ENCODE data around the gene HAAO.

The HAAO gene

DNA sequence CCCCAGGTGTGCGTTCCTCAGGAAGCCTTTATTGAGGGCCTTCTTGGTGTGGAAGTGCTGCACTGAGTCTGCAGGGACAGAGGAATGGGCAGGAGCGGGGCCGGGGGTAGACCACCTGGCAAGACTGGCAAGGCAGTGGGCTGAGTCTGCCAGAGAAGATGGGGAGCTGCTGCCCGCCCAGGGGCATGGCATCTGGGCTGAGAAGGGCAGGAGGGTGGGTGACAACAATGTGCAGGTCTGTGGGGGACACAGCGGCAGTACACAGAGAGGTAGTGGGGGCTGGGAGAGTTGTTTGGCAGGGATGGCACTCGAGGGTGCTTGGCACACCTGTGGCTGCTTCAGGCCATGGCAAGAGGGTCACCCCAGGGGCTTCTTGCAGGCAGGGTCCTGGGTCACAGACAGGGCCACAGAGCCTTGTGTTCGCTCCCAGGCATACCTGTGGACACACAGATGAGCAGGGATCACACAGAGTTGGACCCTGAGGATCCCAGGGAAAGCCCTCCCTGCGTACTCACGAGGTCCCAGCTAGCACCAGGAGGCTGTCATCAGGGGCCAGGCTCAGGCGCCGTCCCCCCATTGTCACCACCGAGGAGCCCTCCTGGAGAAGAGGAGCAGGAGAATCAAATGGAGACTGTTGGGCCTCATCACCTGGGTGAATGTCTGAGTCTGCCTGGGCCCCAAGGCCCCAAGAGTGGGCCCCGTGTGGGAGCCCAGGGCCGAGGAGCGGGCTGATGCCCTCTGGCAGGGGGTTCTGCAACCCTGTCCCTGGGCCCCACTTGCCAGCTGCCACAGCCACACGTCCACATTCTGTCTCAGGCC is 25.1 kb downstream of the HAAO start:
- FAIRE-seq: no peak

DNA sequence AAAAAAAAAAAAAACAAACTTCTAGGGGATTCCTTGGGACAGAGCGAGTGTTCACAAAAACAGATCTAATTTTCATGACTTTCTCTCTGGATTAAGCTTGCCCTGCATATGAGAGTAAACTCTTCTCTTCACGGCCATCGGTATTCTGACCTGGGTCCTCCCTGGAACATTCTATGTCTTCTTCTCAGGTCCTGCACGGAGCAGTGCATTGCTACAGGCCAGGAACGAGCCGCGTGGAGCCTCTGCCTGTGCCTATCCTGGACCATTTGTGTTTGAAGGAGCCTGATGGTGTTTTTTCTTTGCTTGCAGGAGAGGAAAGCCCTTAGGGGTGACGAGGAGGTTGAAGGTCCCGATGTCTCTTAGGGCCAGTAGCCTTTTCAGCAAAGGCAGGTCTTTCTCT is 26.7 kb downstream of the HAAO start:
- FAIRE-seq: no peak

DNA sequence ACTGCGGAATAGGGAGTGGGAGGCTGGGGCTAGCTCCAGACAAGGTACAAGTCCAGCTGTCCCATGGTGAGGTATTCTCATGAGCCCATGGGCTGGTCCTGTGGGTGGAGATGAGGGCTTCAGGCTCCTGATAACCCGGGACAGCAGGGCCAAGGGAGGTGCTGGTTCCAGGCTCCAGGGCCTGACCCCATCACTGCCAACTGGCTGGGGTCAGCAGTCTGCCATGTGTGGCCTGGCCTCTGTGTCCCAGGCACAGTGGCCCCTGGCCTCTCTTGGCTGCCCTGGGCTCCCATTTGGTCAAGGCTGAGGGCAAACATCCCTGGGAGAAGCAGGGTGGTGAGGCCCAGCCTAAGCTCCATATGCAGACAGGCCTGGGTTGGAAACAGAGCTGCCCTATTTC is 27.5 kb downstream of the HAAO start:
- no peak for FAIRE-seq

DNA sequence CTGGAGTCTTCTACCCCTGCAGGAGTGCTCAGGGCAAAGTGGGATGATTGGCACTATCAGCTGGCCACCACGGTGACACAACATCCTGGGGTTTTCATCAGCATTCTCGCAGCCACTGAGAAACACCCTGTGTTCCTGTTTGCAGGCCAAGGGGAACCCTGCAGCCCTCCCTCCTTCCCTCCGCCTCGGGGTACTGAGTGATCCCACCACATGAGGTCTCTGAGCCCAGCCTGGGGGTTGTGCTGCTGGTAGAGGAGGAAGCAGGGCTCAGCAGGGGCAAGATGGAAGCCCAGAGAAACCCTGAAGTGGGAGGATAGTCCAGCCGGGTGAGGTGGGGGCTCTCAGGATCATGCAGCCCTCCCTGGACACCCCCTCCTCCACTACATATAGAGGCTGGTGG is 28.3 kb downstream of the HAAO start, which contains the start of gene OXER1:
Gene OXER1 (minus strand): TSS at position 40 of the 400 bp plus-strand sequence. CDS start 73 bp downstream, outside the sequence.
- no peak for FAIRE-seq

DNA sequence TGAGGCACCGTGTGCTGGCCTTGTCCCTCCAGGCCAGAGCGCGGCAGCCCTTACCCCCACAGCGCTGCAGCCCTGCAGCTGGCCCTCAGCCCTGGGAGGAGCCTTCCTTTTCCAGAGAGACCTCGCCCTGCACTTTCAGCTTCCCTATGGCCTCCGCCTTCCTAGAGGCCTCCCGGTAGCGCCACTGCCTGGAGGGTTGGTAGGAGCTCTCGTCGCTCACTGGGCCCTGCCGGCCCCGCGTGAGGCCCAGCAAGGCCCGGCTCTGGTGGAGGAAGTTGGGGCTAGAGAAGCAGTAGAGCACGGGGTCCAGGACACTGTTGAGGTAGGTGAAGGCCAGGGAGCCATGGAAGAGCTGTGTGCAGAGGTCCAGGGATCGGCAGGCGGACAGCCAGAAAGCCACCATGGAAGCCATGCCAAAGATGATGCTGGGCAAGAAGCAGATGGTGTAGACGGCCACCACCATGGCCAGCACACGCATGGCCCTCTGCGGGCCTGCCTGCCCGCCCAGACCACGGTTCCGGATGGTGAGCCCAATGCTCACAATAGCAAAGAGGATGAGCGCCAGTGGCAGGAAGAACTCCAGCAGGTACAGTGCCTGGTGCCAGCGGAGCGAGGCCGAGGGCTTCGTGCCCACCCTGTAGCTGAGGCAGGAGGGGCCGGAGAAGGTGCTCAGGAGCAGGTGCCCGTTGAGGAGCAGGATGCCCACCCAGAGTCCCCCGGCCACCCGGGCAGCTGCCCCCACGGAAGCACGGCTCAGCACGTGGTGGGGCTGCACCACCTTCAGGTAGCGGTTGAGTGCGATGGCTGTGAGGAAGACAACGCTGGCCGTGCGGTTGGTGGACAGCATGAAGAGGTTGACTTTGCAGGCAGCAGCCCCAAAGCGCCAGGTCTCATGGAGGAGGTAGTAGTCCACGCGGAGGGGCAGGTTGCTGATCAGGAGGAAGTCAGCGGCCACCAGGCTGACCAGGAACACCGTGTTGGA is 29.3 kb downstream of the HAAO start:
- no peak for FAIRE-seq

DNA sequence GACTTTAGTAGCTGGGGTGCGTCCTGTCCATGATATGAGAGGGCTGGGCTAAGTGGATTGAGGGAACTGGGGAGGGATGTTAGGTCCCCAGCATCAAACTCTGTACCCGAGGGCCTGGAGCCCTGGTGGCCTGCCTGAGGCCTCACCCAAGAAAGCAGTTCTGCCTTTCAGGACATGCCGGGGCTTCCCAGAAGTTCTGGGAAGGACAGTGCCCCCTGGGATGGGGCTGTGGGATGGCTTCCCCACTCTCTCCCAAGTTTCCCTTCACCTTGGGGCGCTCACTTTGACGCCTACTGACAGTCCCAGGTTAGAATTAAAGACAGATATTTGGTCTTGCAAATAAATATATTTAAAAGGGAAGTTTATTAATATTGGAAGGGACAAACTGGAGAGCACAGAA is 30.2 kb downstream of the HAAO start:
- no peak for FAIRE-seq

DNA sequence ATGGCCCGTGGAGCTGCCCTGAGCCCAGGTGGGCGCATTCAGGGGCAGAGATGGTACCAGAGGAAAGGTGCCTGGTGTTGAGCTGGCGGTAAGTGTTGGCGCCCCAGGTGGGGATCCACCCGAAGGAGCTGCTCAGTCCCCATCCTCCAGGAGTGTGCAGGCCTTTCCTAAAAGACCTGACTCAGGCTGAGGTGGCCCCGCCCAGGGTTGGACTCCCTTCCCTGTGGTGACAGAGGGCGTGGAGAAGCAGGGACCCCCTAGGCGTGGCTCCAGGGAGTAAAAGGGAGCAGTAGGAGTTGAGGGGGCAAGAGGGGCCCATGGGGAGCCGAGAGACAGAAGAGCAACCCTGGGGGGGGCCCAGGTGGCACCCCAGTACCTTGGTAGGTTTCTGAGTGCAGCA is 30.8 kb downstream of the HAAO start:
- no peak for FAIRE-seq

DNA sequence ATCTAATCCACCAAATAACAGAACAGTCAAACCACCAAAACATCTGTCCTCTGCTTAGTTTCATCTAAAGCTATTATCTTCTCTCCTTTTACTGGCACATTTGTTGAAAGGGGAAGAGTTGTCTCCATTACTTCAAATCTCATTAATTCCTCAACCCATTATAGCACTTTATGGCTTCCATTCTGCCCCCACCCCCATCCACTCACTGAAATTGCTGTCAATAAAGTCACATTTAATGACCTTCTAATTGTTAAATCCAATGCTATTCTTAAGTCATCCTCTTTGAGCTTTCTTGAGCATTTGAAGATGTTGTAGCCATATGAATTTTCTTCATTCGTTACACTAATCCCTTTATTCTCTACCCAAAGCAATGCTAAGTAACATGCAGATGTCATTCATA is 33.6 kb downstream of the HAAO start:
- no peak for FAIRE-seq

DNA sequence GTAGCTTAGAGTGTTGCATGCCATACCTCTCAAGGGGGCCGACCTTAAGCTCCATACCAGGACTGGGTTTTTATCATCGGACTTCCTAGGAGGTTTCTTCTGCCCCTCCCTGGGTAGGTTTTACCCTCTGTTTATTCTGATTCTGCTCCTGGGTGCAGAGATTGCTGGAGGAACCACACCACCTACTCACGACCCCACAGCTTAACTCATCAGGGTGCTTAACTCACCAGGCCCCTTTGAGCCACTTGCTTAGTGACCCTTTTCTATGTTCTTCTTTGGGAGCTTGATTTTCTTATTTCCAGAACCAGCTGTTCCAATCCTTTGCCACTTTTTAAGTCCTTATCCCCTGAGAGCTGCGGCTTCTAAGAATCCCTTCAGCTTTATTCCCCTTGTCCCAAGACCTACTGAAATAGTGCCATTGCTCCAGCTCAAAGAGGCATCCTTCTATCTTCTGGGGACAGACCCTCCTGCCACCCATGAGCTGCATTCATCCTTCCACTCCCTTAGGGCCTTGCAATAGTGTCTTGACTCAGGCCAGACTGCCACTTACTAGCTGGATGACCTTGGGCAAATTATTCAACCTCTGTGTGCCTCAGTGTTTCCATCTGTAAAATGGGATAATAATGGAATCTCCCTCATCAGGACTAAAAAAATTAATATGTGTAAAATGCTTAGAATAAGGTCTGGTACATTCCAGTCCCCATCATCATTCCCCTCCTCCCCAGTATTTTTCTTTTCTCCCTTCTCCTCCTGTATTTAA is 34.2 kb downstream of the HAAO start:
- no peak for FAIRE-seq

DNA sequence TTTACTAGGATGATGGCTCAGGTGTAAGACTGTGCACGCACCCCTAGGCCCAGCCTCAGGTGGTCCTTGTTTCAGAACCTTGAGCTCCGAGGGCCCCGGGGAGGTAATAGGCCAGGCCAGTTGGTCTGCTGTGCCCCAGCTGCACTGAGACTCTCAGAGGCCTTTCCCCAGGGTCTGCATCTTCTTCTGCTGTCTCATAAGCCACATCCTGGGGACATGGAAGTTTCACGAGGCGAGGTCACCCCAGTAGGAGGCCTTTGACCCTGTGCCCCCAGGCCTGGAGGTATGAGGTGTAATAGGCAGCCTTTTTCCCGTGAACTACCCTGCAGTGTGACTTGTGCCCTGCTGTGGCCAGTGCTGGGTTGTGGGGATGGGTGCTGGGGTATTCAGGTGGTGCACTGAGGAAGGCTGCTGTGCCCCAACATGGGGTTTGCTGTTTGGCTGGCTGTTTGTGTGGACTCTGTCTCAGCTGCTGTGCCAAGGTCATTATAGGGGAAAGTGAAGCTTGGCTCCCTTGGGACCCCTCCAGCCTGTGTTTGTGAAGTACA is 35.3 kb downstream of the HAAO start:
- no peak for FAIRE-seq

DNA sequence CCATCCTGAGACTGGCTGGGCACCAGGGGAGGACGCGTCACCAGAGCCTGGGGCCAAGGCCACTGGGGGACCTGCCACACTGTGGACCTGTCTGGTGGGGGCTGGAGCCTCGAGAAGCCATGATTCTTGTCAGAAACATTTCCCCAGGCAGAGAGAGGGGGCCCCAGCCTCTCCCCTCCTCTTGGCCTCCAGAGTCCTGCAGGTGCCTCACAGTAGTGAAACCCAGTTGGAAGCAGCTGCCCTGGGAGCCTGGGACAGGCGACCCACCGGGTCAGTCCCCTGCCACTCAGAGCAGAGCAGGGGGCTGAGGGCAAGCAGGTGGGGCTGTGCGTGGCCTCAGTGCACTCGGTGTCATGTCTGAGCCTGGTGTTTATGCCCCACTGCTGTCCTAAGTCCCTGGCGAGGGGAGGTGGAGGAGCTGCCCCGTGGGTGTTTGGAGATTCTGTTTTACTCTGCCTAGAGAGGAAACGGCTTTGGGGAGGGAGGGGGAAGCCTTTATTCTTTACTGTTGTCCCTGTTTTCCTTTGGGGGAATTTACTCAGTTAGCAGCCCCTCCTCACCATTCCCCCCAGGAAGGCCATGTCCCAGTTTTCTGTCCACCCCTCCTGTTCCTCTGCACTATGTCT is 36.1 kb downstream of the HAAO start:
- FAIRE-seq: no peak

DNA sequence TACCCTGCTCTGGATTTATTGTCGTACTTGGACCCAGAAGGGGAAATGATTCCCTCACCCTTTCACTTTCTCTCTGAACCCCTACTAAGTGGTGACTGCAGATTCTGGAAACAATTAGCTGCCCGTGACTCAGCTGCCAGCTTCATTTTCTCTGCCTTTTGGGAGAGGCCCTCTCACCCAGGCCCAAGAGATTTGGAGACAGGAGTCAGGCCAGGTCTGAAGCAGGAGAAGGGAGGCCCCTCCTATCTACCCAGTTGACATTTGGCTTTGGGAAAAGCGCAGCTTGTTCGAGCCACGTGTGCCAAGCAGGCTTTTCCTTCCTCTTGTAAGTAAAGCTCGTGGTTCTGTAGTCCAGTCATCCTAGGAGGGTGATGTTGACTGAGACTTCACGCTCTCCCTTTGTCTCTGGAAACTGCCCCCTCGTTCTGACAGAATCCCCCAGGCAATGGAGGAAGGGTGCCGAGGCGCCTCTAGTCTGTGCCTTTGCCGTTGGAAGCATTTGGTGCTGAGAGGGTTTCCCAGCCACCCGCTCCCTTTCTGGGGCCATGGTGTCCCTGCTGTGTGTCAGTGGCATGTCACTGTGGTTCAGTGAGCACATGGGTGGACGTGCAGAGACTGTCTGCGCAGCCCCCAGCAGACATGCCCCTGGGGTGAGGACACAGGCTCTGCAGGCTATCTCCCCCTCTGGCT is 37.0 kb downstream of the HAAO start:
- no peak for FAIRE-seq

DNA sequence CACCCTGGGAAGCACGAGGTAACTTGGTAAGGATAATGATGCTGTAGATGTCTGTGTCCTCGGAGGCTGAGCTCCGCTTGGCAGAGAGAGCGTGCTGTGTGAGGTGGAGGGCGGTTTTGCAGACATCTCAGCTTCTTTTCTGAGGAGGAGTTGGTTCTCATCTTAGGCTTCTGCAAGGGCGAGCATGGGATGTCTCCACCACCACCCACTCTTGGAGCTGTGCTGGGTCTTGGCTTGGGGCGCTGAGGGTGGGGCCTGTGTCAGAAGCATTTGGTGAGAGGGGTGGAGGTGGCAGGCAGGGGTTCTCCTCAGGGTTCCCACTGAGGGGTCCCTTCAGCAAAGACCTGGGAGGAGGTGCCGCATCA is 37.6 kb downstream of the HAAO start:
- FAIRE-seq: no peak

DNA sequence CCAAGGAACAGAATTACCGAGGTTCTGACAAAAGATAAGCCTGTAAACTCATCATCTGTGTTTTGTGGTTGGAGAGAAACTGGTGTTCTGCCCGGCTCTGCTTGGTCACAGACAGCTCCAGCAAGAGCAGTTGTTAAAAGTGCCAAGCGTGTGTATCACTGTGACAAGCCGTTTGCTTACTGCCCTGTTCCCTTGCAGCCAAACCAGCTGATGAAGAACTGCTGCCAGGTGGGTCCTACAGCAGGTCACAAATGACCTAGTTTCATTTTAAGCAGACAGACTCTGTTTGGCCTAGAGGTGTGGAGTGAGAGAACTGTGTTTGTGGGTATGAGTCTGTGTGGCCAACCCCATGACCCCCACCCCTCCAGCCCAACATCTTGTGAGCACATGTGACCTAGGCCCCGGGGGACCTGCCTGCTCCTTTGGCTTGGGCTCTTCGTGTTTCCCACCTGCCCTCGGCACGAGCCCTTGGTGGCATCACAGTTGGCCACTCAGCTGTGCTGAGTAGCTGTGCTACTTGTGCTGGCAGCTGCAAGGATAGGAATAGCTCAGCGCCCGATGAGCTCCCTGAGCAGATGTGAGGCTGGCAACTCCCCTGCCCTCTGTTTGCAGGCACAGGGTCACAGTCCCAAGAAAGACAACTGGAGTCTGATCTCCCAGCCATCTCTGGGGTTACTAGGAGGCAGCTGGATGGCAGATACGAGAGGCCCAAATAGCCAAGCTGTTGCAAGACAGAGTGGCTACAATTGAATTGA is 38.2 kb downstream of the HAAO start:
- FAIRE-seq: no peak

DNA sequence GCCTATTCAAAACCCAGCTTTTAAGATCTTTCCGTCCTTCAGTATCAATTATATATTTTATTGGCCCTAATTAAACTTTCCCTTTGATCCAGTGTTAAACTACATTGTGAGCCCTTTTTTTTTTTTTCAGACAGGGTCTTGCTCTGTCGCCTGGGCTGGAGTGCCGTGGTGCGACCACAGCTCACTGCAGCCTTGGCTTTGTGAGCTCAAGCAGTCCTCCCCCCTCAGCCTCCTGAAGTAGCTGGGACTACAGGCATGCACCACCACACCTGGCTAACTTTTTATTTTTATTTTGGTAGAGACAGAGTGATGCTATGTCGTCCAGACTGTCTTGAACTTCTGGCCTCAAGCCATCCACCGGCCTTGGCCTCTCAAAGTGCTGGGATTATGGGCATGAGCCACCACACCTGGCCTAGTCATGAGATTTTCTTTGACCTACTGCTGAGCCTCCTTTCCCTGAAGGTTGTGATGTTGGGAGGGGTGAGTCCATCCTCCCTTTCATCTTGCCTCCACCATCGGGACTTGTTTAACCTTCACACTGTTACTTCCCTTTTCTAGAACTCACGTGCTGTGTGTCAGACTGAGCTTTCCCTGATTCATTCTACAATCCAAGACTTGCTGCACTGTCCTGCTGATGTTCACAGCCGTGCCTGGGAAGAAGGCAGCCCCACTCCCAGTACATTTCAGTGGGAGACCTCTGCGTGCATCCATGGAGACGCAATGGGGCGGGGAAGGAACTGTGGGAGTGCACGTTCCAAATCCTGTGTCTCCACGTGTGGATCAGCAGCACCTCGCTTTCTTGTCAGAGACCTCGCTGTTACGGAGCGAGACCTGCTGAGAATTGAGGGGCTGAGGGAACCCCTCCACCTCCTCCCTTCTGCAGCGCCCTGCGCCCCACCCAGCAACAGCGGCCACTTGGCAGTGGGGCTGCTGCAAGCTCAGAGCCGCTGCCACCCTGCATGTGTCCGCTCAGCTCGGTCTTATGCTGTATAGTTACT is 39.3 kb downstream of the HAAO start:
- no peak for FAIRE-seq

DNA sequence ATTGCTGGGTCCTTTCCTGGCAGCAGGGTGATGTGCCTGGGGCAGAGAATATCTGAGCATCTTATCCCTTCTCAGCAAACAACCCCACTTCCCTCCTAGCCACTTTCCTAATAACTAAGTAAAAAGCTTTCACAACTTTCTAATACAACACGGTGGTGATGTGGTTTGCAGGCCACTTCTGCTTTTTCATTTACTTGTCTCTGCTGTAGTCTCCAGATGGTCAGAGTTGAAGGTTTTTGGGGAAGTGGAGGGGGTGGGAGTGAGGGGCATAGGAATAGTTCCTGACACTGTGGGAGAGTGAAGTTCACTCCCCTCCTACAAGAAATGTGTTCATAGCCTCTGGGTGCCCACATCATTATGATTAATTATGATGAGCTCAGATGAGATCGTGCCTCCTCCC is 40.1 kb downstream of the HAAO start:
- no peak for FAIRE-seq

DNA sequence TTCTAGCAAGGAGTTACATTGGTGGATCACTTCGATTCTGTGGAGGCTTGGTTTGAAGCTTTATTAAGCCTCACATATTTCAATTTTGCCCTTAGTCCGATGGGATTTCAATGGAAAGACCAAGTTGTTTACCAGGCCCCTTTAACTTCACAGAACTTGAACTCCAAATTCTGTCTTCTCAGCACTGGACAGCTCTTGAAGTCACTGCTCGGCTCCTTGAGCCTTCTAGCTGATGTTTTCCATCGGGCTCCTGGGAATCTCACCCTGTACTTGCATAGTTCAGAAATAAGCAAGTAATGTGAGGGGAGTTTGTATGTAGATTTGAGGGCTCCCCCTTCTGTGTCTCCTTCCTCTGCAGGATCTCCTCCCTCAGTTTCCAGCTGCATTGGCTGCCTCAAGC is 43.5 kb downstream of the HAAO start:
- no peak for FAIRE-seq

DNA sequence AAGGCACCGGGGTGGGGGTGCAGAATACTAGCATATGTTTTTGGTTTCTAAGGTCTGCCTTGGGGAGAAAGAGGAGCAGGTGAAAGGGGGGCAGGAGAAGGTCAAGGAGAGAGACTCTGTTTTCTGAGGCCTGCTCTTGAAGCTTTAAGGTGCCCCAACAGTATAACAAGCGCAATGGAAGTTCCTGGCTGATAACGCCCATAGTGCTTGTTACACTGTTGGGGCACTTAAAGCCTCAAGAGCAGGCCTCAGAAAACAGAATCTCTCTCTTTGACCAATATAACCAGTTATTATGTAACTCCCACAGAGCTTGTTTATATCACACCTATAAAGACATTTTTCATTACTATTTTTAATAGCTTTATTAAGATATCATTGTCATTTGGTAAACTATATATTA is 45.0 kb downstream of the HAAO start:
- FAIRE-seq: no peak

DNA sequence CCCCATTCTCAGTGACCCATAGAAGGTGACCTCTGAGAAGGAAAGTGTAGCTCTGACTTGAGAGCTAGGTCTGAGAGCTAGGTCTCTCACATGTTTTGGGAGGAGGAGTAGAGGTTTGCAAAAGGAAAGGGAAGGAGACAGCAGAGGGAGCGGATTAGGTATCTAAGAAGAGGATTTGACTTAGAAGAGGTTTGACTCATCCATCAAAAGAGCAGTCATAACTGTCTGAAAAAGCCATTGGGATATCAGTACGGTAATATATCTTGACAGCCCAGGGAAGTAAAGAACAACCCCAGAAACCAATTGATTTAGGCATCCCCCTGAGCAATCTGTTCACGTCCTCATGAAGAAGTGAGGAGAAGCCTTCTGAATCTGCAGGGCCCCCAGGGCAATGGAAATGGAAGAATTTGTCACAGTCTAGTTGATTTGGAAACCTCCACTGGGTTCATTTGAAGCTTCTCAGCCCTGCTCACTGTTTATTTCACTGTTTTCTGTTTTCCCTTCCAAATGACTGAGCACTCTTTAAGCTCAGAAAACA is 47.8 kb downstream of the HAAO start:
- FAIRE-seq: no peak

Measured in endometrium (tissue), 2 donors.